ENCODE data around the gene VTA1.
"Not testable (repeated sequence)": the region's sequence is repeated elsewhere in the genome, so short reads cannot be mapped to it uniquely, and the experiment has no call there.

VTA1 gene
- total RNA-seq, result 20.6 to 26.1 (median 23.2) reads per million in 3 donors

GRCh38 chr6:142146828-142147662, at the start of gene VTA1, which contains the start of gene NMBR:
VTA1 (plus strand) TSS chr6:142147263; CDS start chr6:142147288, 25 bp downstream.
NMBR (minus strand) TSS chr6:142147122; CDS start chr6:142088658, 58,464 bp downstream.
- Histone ChIP-seq H3K36me3 (ENCODE audit: control insufficient read depth, insufficient read depth, low read length) (no peaks in the 10 kb centered on the region), H3K4me1 (ENCODE audit: control insufficient read depth, insufficient read depth, low read length, poor library complexity, severe bottlenecking) (peaks cover 8% of the 10 kb centered on the region), H3K27ac (ENCODE audit: insufficient read depth, low read length, poor library complexity, severe bottlenecking) (peak within 1 kb of the TSS; percentile 68), H3K4me3 (ENCODE audit: insufficient read depth, low read depth, low read length, poor library complexity, severe bottlenecking) (peak within 1 kb of the TSS; percentile 76), H3K9me3 (ENCODE audit: control insufficient read depth, low read length) (no peaks in the 10 kb centered on the region), H3K27me3 (replicated peaks; ENCODE audit: control insufficient read depth, insufficient read depth, low read length, poor library complexity, severe bottlenecking) (no peaks in the 10 kb centered on the region)
- peak; percentile 91 to 95 (median 95) for DNase-seq

- not testable (repeated sequence) for H3K27me3 ChIP-seq (replicated peaks; ENCODE audit: control insufficient read depth, insufficient read depth, low read length, poor library complexity, severe bottlenecking); H3K27ac ChIP-seq (ENCODE audit: insufficient read depth, low read length, poor library complexity, severe bottlenecking); H3K36me3 ChIP-seq (ENCODE audit: control insufficient read depth, insufficient read depth, low read length); H3K4me3 ChIP-seq (ENCODE audit: insufficient read depth, low read depth, low read length, poor library complexity, severe bottlenecking); DNase-seq; H3K4me1 ChIP-seq (ENCODE audit: control insufficient read depth, insufficient read depth, low read length, poor library complexity, severe bottlenecking); H3K9me3 ChIP-seq (ENCODE audit: control insufficient read depth, low read length)
Observed at GRCh38 chr6:142104820-142105219, 42.2 kb upstream of the VTA1 start.

DNA sequence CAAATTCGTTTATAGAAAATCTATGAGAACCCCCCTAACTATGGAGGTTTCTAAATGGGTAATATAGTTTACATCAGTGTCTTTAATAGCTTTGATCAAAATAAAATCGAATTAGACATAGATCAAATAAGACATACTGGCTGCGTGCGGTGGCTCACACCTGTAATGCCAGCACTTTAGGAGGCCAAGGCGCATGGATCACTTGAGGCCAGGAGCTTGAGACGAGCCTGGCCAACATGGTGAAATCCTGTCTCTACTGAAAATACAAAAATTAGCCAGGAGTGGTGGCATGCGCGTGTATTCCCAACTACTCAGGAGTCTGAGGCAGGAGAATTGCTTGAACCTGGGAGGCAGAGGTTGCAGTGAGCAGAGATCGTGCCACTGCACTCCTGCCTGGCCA, 36.2 kb upstream of the VTA1 start:
- not testable (repeated sequence) for H3K9me3 ChIP-seq (ENCODE audit: control insufficient read depth, low read length); H3K4me1 ChIP-seq (ENCODE audit: control insufficient read depth, insufficient read depth, low read length, poor library complexity, severe bottlenecking); DNase-seq; H3K4me3 ChIP-seq (ENCODE audit: insufficient read depth, low read depth, low read length, poor library complexity, severe bottlenecking); H3K36me3 ChIP-seq (ENCODE audit: control insufficient read depth, insufficient read depth, low read length); H3K27me3 ChIP-seq (replicated peaks; ENCODE audit: control insufficient read depth, insufficient read depth, low read length, poor library complexity, severe bottlenecking); H3K27ac ChIP-seq (ENCODE audit: insufficient read depth, low read length, poor library complexity, severe bottlenecking)

DNA sequence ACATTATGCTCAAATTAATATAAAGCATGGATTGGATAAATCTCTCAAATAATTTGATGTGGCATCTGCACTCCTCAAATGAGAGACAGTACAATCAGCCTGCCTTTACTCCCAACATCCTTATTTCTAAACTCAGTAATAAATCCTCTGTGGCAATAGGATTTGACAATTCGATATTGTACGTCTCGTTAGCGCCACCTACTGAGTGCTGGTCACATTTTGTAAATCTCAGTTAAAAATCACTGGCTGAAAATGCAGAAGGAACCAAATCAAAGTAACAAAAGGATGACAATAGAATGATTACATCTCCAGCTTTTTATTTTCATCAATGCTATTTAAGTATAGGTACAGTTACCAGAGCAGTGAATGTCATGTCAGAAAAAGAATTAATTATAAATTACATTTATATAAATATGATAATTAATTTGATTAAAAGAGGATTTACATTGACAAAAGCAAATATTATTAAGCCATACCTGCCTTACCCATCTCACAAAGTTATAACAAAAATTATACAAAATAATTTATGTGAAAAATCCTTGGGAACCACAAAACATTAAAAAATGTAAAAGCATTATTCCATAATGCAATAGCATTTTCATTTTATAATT, 34.5 kb upstream of the VTA1 start:
- Histone ChIP-seq H3K36me3 (ENCODE audit: control insufficient read depth, insufficient read depth, low read length) (no peaks in the 10 kb centered on the region), H3K27me3 (replicated peaks; ENCODE audit: control insufficient read depth, insufficient read depth, low read length, poor library complexity, severe bottlenecking) (no peaks in the 10 kb centered on the region), H3K9me3 (ENCODE audit: control insufficient read depth, low read length) (no peaks in the 10 kb centered on the region), H3K27ac (ENCODE audit: insufficient read depth, low read length, poor library complexity, severe bottlenecking) (no peak overlapping the region), H3K4me1 (ENCODE audit: control insufficient read depth, insufficient read depth, low read length, poor library complexity, severe bottlenecking) (no peaks in the 10 kb centered on the region), H3K4me3 (ENCODE audit: insufficient read depth, low read depth, low read length, poor library complexity, severe bottlenecking) (no peak overlapping the region)
- DNase-seq, result peak; percentile 27 to 51 (median 31)

DNA sequence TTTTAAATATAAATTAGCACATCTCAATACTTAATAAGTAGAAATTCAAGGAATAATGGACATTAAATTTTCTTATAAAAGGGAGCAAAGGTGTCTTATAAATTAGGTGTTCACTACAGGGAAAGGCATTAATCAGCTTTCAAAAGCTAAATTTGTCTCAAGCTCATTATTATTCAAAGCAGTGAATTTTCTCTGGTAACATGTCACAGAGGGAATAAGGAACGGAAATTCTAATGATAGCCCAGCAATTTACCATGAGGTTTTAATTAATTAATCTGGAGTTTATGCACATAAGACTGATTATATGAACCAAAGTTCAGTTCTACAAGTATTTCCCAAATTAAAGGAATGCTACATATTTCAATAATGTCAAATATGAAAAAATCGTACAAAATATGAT, 29.7 kb upstream of the VTA1 start:
- Histone ChIP-seq H3K4me3 (ENCODE audit: insufficient read depth, low read depth, low read length, poor library complexity, severe bottlenecking) (no peak overlapping the region), H3K4me1 (ENCODE audit: control insufficient read depth, insufficient read depth, low read length, poor library complexity, severe bottlenecking) (no peaks in the 10 kb centered on the region), H3K9me3 (ENCODE audit: control insufficient read depth, low read length) (no peaks in the 10 kb centered on the region), H3K36me3 (ENCODE audit: control insufficient read depth, insufficient read depth, low read length) (no peaks in the 10 kb centered on the region), H3K27me3 (replicated peaks; ENCODE audit: control insufficient read depth, insufficient read depth, low read length, poor library complexity, severe bottlenecking) (no peaks in the 10 kb centered on the region), H3K27ac (ENCODE audit: insufficient read depth, low read length, poor library complexity, severe bottlenecking) (no peak overlapping the region)
- DNase-seq, result no peak

GRCh38 chr6:142118328-142118727, 28.7 kb upstream of the VTA1 start:
- no peaks in the 10 kb centered on the region for H3K27me3 ChIP-seq (replicated peaks; ENCODE audit: control insufficient read depth, insufficient read depth, low read length, poor library complexity, severe bottlenecking)

GRCh38 chr6:142118925-142119324, 28.1 kb upstream of the VTA1 start:
- no peaks in the 10 kb centered on the region for H3K36me3 ChIP-seq (ENCODE audit: control insufficient read depth, insufficient read depth, low read length)
- H3K27me3 ChIP-seq (replicated peaks; ENCODE audit: control insufficient read depth, insufficient read depth, low read length, poor library complexity, severe bottlenecking), result no peaks in the 10 kb centered on the region
- no peak for DNase-seq
- no peak overlapping the region for H3K27ac ChIP-seq (ENCODE audit: insufficient read depth, low read length, poor library complexity, severe bottlenecking)
- no peak overlapping the region for H3K4me3 ChIP-seq (ENCODE audit: insufficient read depth, low read depth, low read length, poor library complexity, severe bottlenecking)
- no peaks in the 10 kb centered on the region for H3K4me1 ChIP-seq (ENCODE audit: control insufficient read depth, insufficient read depth, low read length, poor library complexity, severe bottlenecking)
- no peaks in the 10 kb centered on the region for H3K9me3 ChIP-seq (ENCODE audit: control insufficient read depth, low read length)

More at GRCh38 chr6:142118328-142118727, 28.7 kb upstream of the VTA1 start:
- no peak overlapping the region for H3K27ac ChIP-seq (ENCODE audit: insufficient read depth, low read length, poor library complexity, severe bottlenecking)
- no peak overlapping the region for H3K4me3 ChIP-seq (ENCODE audit: insufficient read depth, low read depth, low read length, poor library complexity, severe bottlenecking)
- H3K9me3 ChIP-seq (ENCODE audit: control insufficient read depth, low read length), result no peaks in the 10 kb centered on the region
- H3K4me1 ChIP-seq (ENCODE audit: control insufficient read depth, insufficient read depth, low read length, poor library complexity, severe bottlenecking), result no peaks in the 10 kb centered on the region
- DNase-seq, result no peak
- no peaks in the 10 kb centered on the region for H3K36me3 ChIP-seq (ENCODE audit: control insufficient read depth, insufficient read depth, low read length)

- Histone ChIP-seq H3K27ac (ENCODE audit: insufficient read depth, low read length, poor library complexity, severe bottlenecking) (no peak overlapping the region), H3K27me3 (replicated peaks; ENCODE audit: control insufficient read depth, insufficient read depth, low read length, poor library complexity, severe bottlenecking) (peaks cover 2% of the 10 kb centered on the region), H3K4me3 (ENCODE audit: insufficient read depth, low read depth, low read length, poor library complexity, severe bottlenecking) (no peak overlapping the region), H3K36me3 (ENCODE audit: control insufficient read depth, insufficient read depth, low read length) (no peaks in the 10 kb centered on the region), H3K9me3 (ENCODE audit: control insufficient read depth, low read length) (no peaks in the 10 kb centered on the region), H3K4me1 (ENCODE audit: control insufficient read depth, insufficient read depth, low read length, poor library complexity, severe bottlenecking) (no peaks in the 10 kb centered on the region)
- no peak for DNase-seq
Observed at GRCh38 chr6:142121342-142121741, 25.7 kb upstream of the VTA1 start.

- Histone ChIP-seq H3K4me3 (ENCODE audit: insufficient read depth, low read depth, low read length, poor library complexity, severe bottlenecking) (no peak overlapping the region), H3K36me3 (ENCODE audit: control insufficient read depth, insufficient read depth, low read length) (no peaks in the 10 kb centered on the region), H3K27me3 (replicated peaks; ENCODE audit: control insufficient read depth, insufficient read depth, low read length, poor library complexity, severe bottlenecking) (peaks cover 2% of the 10 kb centered on the region), H3K9me3 (ENCODE audit: control insufficient read depth, low read length) (no peaks in the 10 kb centered on the region), H3K4me1 (ENCODE audit: control insufficient read depth, insufficient read depth, low read length, poor library complexity, severe bottlenecking) (no peaks in the 10 kb centered on the region), H3K27ac (ENCODE audit: insufficient read depth, low read length, poor library complexity, severe bottlenecking) (no peak overlapping the region)
- DNase-seq, result no peak
Observed at GRCh38 chr6:142130814-142131213, 16.2 kb upstream of the VTA1 start.

DNA sequence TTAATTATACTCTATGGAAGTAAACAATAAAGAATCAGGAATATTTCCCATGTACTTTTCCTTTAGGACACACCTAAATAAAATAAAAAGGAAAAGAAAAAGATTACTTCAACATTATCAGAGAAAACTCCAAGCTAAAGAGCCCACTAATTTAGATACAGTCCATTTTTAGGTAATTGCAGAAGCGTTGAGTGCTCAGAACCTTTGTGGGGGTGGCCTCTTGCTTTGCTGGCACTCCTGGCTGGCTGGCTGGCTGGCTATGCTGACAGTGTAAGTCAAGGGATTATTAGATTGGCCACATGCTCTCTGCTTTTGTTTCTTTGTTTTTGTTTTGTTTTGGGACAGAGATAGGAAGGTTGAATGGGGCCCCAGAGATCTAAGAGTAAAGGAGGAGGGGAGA, 14.4 kb upstream of the VTA1 start, which contains the start of gene GJE1:
Gene GJE1 (plus strand): TSS at position 301 of the 400 bp plus-strand sequence. CDS start 234 bp downstream, outside the sequence.
- Histone ChIP-seq H3K9me3 (ENCODE audit: control insufficient read depth, low read length) (no peaks in the 10 kb centered on the region), H3K27me3 (replicated peaks; ENCODE audit: control insufficient read depth, insufficient read depth, low read length, poor library complexity, severe bottlenecking) (no peaks in the 10 kb centered on the region), H3K27ac (ENCODE audit: insufficient read depth, low read length, poor library complexity, severe bottlenecking) (no peak within 1 kb of the TSS), H3K4me3 (ENCODE audit: insufficient read depth, low read depth, low read length, poor library complexity, severe bottlenecking) (no peak within 1 kb of the TSS), H3K4me1 (ENCODE audit: control insufficient read depth, insufficient read depth, low read length, poor library complexity, severe bottlenecking) (no peaks in the 10 kb centered on the region), H3K36me3 (ENCODE audit: control insufficient read depth, insufficient read depth, low read length) (no peaks in the 10 kb centered on the region)
- DNase-seq, result no peak
